GDM1 (cell line): Measurements from ENCODE around the gene HOXB7.
A peak's percentile ranks its signal among the peaks of the same experiment; 100 is the strongest.

Source experiments
- DNase-seq: peaks from one replicate; lab custom pipeline; 2025; lab: John Stamatoyannopoulos, UW

Gene HOXB7

GRCh38 chr17:48623583-48623982, 12.8 kb upstream of the HOXB7 start:
- no peak for DNase-seq

- no peak for DNase-seq
Measured at GRCh38 chr17:48622857-48623256, 12.0 kb upstream of the HOXB7 start.

GRCh38 chr17:48621410-48622392, 10.9 kb upstream of the HOXB7 start:
- no peak for DNase-seq

GRCh38 chr17:48620461-48621139, 9.8 kb upstream of the HOXB7 start:
- no peak for DNase-seq

GRCh38 chr17:48619826-48620449, 9.1 kb upstream of the HOXB7 start:
- DNase-seq = no peak

- DNase-seq = peak; percentile 48
Measured at GRCh38 chr17:48618256-48618896, 7.6 kb upstream of the HOXB7 start.

- DNase-seq = no peak
Measured at GRCh38 chr17:48617471-48618255, 6.8 kb upstream of the HOXB7 start.

GRCh38 chr17:48616717-48617470, 6.1 kb upstream of the HOXB7 start:
- DNase-seq = no peak

GRCh38 chr17:48615963-48616716, 5.3 kb upstream of the HOXB7 start:
- DNase-seq = no peak

- no peak for DNase-seq
Measured at GRCh38 chr17:48615047-48615962, 4.5 kb upstream of the HOXB7 start, which contains the start of gene HOXB8. Gene HOXB8 (minus strand): TSS chr17:48615292. CDS start chr17:48614704, 588 bp downstream.

GRCh38 chr17:48613862-48614694, 3.3 kb upstream of the HOXB7 start:
- no peak for DNase-seq

- DNase-seq = no peak
Measured at GRCh38 chr17:48612854-48613691, 2.3 kb upstream of the HOXB7 start.

GRCh38 chr17:48612456-48612853, 1.6 kb upstream of the HOXB7 start:
- DNase-seq = no peak

GRCh38 chr17:48611681-48612455, 1.1 kb upstream of the HOXB7 start:
- no peak for DNase-seq

- DNase-seq = no peak
Measured at GRCh38 chr17:48611213-48611612, 396 bp upstream of the HOXB7 start.

GRCh38 chr17:48609759-48610281, 997 bp downstream of the HOXB7 start:
- no peak for DNase-seq
